Adrenal gland (tissue), 5 donors: Measurements from ENCODE around the gene SMARCD2.

Experiments
- POLR2A ChIP-seq, 2 donors: fragments of 450-650 bp; IDR thresholded peaks; one replicate each; pipeline ENCODE4 v1.6.1; 2017; ENCODE audit warnings: antibody characterized with exemption in 2 of 2, mild to moderate bottlenecking in 2 of 2, moderate library complexity in 1 of 2
- TF ChIP-seq, protein P1 (sequence below), 6 experiments: fragments of 450-650 bp in 4 of 6; fragments of 200-600 bp in 2 of 6; sonication (generic) in 1 of 6; IDR thresholded peaks; 1 replicate in 5 of 6; 2 replicates in 1 of 6; pipeline versions ENCODE4 v1.5.1 to v1.8.0; 2016 to 2021; ENCODE audit warnings: antibody characterized with exemption in 6 of 6, mild to moderate bottlenecking in 2 of 6, moderate library complexity in 1 of 6
- donor health status: DM: no; HTN: no; CAD: no.

DNA sequence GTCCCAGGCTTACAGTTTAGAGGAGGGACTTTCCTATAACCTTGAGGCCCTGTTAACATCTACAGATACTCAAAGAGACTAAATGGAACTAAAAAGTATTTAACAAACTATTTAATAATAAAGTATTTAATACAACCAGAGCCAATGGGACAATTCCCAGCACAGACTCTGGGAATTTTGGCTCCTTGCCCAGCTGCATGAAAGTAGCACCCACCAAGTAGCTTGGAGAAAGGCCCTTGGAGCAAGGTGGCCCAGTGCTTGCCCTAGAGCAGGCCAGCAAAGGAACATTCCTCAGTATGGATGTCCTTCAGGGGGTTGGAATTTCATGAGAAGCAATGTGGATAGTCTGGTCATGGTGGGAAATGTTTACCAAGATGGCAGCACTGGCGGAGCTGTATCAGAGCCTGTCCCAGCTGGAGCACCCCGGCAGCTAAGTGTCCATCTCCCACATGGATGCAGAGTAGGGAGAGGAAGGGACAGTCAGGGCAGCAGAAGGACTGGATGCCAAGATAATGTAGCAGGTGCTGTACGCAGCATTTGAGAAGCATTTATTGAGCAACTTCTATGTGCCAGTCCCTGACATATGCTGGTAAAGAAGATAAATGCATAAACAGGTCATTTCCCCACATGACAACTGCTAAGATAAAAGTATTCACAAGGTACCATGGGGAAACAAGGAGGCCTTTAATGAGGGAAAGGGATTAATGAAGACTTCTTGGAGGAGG is 5.2 kb upstream of the SMARCD2 start:
- TF ChIP-seq POLR2A (IDR thresholded peaks at IDR 0.05): no peak
- TF ChIP-seq, protein P1, sequence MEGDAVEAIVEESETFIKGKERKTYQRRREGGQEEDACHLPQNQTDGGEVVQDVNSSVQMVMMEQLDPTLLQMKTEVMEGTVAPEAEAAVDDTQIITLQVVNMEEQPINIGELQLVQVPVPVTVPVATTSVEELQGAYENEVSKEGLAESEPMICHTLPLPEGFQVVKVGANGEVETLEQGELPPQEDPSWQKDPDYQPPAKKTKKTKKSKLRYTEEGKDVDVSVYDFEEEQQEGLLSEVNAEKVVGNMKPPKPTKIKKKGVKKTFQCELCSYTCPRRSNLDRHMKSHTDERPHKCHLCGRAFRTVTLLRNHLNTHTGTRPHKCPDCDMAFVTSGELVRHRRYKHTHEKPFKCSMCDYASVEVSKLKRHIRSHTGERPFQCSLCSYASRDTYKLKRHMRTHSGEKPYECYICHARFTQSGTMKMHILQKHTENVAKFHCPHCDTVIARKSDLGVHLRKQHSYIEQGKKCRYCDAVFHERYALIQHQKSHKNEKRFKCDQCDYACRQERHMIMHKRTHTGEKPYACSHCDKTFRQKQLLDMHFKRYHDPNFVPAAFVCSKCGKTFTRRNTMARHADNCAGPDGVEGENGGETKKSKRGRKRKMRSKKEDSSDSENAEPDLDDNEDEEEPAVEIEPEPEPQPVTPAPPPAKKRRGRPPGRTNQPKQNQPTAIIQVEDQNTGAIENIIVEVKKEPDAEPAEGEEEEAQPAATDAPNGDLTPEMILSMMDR (IDR thresholded peaks at IDR 0.05): no peak
